ENCODE results near the gene ANGPTL8. TPM values are rescaled to one million over a fixed set of nuclear protein-coding genes. Genes with fewer than 3 reads are reported as not detected.
A peak's percentile ranks its signal among the peaks of the same experiment; 100 is the strongest.

The ANGPTL8 gene
- total RNA-seq, 1 donor from 2014 or later: 202 TPM

DNA sequence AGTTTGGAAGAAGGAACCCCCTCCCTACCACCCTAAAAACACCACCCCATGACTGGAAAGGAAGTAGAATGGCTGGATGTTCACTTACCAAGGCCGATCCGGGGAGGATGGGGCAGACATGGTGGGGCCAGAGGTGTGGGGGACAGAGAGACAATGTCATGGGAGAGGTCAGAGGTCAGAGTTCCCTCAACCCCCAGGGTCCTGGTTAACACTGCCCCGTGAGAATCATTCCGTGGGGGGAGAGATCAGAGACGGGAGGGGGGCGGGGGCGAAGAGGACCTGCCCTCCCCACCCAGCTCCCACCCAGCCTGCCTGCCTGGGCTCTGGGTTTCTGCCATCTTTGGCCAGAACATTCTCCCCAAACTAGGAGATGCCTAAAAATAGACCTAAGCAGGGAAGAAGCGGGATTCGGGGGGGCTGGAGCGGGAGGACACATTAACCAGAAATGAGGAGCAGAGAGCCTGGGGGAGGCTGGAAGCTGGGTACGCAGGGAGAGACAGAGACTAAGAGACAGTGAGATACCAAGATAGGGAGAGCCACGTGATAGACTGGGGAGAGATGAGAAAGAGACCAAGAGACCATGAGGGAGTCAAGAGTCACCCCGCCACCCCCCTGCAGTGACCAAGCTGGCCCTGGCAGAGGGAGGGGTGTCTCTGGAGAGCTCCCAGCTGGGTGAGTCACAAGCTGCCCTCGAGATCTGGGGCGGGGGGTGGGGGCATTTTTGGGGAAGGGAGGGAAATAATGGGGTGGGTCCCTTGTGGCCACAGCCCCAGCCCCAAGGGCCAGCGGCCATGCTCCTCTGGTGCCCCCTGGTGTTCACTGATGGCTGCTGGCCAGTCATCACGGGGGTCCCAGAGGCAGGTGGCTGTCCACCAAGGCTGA, 36.0 kb upstream of the ANGPTL8 start:
- DNase-seq (ENCODE audit: low spot score): no peak
- ATAC-seq: peak; percentile 56

DNA sequence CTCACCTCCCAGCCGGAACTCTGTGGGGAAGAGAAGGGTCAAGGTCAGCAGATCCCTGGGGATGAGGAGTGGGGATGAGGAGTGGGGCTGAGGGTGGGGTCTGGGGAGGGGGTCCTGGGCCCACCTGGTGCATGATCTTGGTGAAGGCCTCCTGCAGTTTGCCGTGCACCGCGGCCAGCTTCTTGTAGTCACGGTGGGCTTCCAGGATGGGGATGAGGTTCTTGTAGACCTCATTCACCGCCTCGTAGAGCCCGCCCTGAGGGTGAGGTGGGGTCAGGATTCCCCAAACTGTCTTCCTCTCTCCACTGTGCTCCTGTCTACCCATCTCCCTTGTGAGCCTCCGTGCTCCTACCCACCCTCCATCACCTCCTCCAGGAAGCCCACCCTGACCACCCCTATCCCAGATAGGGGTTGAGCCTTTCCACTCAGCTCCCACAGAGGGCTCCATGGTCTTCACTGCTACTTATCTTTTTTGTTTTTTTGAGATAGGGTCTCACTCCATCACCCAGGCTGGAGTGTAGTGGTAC, 35.3 kb upstream of the ANGPTL8 start:
- ATAC-seq: no peak

DNA sequence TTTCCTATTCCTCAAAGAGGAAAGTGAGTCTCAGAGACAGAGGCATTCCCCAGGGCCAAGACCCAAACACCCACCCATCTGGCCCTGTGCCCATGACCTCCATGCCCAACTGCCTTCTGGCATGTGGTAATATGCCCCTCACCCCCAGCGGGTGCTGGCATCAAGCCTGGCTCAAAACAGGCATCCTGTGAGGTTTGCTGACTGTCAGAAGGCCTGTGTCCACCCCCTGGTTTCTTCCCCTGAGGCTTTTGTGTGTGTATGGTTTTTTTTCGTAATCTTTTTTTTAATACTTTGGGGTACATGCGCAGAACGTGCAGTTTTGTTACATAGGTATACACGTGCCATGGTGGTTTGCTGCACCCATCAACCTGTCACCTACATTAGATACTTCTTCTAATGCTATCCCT, 34.5 kb upstream of the ANGPTL8 start:
- ATAC-seq (peak; percentile 29), DNase-seq (ENCODE audit: low spot score) (peak; percentile 73)

More for the DNA sequence above, 35.3 kb upstream of the ANGPTL8 start:
- no peak for DNase-seq (ENCODE audit: low spot score)

DNA sequence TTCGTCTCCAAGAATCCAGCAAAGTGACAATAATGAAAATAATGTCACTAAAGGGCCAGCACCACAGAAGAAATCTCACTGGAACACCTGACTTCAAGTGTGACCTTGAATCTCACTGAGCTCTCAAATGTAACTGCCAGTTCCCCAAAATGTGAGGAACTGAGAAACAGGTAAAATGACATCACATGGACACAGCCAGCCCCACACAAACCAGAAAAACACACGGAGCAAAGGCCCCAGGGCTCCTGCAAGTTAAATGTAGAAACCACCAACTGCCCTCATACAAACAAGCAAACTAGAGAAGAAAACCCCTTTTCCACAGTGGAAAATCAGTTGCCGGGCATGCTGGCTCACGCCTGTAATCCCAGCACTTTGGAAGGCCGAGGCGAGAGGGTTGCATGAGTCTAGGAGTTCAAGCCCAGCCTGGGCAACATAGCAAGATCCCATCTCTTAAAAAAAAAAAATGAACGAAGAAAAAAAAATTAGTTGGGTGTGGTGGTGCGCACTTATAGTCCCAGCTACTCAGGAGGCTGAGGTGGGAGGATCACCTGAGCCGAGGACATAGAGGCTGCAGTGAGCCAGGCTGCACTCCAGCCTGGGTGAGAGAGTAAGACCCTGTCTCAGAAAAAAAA, 33.4 kb upstream of the ANGPTL8 start:
- DNase-seq (ENCODE audit: low spot score) (no peak), ATAC-seq (no peak)

DNA sequence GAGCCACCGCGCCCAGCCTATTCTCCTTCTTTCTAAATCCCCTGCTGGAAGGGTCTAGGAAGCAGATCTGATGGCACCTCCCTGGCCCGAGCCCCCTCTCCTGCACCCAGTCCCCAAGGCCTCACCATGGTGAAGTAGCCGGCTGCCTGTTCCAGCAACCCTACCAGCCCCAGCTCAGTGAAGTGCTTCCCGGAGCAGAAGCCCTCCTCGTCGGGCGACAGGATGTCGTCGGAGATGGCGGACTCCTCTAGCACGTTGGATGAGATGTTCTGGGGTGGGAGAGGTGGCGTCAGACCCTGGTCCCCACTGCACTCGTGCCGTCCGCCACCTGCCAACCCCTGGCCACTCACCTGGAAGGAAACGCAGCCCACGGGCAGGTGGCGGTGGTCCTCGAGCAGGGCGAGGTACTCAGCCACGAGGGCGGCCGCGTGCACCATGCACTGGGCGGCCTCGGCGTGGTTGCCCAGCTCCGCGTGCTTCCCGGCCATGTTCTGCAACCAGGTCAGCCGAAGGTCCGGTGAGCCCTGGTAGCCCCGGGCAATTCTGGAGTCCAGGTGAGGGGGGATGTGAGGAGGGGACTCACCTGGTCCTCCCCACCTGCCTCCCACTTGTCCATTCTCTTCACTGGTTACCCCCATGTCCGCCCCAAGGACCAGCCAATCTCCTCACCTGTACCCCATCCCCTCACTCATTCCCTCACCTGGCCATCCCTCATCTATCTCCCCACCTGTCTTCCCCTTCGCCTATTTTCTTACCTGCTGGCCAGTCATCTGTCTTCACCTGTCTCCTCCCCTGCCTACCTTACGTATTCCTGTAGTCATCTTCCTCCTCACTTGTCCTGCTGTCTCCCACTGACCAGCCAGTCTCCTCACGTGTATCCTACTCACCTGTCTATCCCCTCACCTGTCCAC, 30.6 kb upstream of the ANGPTL8 start:
- ATAC-seq: no peak
- no peak for DNase-seq (ENCODE audit: low spot score)

DNA sequence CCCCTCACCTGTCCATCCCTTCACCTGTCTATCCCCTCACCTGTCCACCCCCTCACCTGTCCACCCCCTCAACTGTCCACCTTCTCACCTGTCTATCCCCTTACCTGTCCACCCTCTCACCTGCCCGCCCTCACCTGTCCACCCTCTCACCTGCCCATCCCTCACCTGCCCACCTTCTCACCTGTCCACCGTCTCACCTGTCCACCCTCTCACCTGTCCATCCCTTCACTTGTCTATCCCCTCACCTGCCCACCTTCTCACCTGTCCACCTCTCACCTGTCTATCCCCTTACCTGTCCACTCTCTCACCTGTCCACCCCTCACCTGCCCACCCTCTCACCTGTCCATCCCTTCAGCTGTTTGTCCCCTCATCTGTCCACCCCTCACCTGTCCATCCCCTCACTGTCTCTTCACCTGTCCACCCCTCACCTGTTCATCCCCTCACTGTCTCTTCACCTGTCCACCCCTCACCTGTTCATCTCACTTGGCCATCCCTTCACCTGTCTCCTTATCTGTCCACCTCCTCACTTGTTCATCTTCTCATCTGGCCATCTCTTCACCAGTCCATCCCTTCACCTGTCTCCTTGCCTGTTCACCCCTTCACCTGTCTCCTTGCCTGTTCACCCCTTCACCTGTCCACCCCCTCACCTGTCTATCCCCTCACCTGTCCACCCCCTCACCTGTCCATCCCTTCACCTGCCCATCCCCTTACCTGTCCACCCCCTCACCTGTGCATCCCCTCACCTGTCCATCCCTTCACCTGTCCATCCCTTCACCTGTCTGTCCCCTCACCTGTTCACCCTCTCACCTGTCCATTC, 29.4 kb upstream of the ANGPTL8 start:
- DNase-seq (ENCODE audit: low spot score) (no peak), ATAC-seq (no peak)

DNA sequence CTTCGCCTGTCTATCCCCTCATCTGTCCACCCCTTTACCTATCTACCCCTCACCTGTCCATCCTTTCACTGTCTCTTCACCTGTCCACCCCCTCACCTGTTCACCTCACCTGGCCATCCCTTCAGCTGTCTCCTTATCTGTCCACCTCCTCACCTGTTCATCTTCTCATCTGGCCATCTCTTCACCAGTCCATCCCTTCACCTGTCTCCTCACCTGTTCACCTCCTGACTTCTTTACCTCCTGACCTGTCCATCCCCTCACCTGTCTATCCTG, 28.8 kb upstream of the ANGPTL8 start:
- ATAC-seq: no peak
- DNase-seq (ENCODE audit: low spot score): no peak

DNA sequence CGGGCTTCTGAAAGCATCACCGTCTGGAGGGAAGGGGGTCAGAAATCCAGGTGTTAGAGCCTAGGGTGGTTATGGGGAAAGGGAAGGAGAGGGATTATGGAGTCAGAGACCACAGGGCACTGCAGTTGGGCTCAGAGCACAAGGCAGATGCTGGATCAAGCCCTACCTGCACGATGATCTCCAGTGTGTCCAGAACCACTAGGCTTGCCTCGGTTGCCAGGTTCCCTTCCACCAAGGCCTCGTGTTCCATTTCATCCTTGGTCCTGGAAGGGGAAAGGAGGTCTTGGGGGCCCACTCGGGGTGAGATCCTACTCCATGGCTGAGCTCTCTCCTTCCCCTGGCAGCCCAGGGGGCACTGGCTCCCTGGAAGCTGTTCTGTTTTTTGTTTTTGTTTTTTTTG, 25.0 kb upstream of the ANGPTL8 start:
- no peak for ATAC-seq
- no peak for DNase-seq (ENCODE audit: low spot score)

DNA sequence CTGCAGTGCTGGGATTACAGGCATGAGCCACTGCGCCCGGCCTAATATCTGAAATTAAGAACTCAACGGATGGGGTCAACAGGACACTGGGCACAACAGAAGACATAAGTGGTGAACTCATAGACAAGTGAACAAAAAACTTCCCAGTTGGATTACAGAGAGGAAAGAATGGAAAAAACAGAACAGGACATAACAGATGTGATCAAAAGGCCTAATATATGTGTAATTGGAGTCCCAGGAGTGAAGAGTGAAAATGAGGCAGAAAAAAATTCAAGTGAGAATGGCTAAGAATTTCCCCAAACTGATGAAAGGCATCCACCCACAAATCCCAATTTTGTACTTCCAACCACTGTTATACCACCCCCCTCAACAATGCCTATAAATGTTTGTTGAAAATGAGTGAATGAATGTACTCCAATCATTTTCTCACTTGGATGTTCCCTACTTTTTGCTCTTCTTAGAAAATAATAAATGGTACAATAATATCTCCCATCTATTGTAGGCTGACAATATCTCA, 18.3 kb upstream of the ANGPTL8 start:
- ATAC-seq (no peak), DNase-seq (ENCODE audit: low spot score) (no peak)

DNA sequence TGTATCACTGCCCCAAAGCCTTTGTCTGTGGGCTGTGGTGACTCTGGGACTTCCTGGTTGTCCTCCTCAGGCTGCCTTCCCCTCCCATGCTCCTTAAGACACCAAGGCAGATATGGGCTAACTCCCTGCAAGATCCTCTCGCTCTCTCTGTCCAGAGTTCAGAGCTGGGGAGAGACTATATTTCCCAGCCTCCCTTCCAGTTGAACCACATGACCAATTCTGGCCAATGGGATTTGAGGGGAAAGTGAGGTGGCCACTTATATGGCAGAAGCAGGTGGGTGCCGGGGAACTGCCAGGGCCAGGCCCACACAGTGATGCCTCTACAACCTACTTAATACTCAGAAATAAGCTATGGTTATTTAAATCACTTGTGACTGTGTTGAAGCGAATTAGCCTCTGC, 16.2 kb upstream of the ANGPTL8 start:
- ATAC-seq (no peak), DNase-seq (ENCODE audit: low spot score) (no peak)

DNA sequence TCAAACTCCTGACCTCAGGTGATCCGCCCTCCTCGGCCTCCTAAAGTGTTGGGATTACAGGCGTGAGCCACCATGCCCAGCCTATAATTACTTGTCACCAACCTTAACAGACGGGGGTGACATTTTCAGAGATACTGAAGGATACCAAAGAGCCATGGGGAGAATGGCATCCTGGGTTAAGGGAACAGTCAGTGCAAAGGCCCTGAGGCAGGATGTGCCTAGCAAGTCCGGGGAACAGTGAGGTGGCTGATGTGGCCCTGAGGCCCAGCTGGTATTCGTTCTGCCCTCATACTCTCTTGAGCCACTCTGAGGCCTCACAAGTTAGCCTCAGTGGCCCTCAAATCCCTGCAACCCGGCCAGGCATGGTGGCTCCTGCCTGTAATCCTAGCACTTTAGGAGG, 15.0 kb upstream of the ANGPTL8 start:
- ATAC-seq: no peak
- no peak for DNase-seq (ENCODE audit: low spot score)

DNA sequence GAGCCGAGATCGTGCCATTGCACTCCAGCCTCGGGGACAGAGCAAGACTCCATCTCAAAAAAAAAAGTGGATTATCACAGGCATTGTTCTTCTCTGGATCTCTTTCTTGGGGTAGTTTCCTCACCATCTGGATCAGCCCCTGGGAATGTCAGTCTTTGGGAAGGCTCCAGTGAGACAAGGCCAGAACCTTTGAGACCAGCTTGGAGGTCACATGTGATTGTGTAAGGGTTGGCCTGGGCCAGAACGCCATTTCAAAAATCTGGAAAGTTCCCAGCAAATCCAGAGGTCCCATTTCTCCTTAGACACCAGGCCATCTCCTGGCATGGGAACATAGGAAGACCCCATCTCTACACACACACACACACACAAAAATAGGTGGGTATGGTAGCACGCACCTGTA, 14.2 kb upstream of the ANGPTL8 start:
- ATAC-seq: peak; percentile 86
- DNase-seq (ENCODE audit: low spot score): peak; percentile 76

DNA sequence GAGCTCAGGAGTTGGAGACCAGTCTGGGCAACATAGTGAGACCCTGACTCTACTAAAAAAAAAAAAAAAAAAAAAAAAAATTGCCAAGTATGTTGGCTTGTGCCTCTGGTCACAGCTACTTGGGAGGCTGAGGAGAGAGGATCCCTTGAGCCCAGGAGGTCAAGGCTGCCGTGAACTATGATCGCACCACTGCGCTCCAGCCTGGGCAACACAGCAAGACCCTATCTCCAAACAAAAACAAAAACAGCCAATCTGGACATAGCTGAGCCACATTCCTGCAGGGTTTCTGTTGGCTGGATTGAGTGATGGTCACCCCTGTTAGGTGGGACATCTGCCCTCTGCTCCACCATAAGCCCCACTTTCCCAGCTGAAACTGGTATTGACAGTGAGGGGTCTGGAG, 13.6 kb upstream of the ANGPTL8 start:
- ATAC-seq: no peak

DNA sequence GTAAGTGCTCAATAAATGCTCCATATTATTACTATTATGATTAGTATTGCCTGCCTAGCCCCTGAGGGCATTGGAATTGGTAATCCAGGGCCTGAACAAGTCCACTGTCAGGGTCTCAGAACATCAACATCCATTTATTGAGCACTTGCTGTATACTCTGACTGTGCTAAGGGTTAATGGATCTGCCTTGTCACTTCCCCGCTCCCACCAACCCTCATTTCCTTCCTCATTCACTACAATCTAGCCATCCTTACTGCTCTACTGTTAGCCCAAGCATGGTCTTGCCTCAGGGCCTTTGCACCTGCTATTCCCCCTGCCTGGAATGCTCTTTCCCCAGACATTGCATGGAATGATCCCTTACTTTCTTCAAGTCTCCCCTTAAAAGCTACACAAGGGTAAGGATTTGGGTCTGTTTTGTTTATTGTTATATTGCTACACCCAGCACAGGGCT, 12.7 kb upstream of the ANGPTL8 start:
- no peak for DNase-seq (ENCODE audit: low spot score)
- no peak for ATAC-seq

More for the DNA sequence above, 13.6 kb upstream of the ANGPTL8 start:
- no peak for DNase-seq (ENCODE audit: low spot score)

DNA sequence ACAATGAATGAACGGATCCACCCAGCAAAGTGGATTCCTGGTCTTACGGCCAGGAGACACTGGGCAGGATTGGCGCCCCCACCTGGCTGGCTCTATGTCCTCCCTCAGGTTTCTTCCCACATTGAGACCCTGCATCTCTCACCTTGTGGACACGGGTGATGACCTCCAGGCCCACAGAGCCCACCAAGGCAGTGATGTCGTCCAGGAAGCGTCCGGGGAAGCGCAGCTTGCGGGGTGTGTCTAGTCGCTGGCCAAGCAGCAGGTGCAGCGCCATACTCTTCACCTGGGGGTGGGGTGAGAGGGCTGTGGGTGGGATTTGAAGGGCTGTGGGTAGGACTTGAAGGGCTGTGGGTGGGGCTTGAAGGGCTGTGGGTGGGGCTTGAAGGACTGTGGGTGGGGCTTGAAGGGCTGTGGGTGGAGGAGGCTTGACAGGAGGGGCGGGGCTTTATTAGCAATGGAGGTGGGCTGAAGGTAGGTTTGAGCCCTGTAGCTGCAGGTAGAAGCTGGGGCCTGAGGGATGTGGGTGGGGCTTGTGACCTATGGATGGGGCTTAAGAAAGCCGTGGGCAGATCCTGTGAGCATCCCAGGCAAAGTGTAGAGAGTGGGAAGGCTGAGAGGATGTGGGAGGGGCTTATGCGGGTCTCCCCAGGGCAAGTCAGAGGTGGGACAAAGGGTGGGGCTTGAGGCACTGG, 12.1 kb upstream of the ANGPTL8 start:
- DNase-seq (ENCODE audit: low spot score): no peak
- peak; percentile 36 for ATAC-seq

DNA sequence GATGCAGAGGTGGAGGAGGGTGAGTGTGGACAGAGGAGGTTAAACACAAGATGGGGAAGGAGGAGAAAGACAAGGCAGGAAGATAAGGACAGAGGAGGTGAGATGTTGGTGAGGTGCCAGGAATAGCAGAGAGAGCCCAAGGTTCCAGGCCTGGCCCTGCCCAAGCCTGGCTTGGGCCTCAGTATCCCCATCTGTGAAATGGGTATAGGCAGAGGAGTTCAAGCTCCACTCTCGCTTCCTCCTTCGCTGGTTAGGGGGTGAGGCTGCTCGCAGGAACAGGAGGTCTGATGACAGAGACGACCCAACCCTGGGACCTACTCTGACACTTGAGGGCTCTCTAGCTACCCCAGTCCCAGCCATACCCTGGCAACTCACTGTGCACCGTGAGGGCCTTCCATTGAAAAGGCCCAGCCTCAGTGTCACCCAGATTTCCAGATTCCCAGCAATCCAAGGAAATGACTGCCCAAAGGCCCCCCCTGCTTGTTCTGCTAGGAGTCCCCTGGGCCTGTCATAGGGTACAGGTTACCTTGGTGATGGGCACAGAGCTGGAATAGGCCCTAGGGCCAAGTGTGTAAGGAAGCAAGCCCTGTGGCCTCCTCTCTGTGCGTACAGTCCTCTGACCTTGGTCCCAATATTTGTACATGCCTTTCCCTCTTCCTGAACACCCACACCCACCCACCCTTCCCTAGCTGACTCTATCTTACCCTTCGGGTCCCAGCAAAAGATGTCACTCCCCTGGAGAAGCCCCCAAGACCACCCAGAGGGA, 8.6 kb upstream of the ANGPTL8 start:
- DNase-seq (ENCODE audit: low spot score) (no peak), ATAC-seq (no peak)

DNA sequence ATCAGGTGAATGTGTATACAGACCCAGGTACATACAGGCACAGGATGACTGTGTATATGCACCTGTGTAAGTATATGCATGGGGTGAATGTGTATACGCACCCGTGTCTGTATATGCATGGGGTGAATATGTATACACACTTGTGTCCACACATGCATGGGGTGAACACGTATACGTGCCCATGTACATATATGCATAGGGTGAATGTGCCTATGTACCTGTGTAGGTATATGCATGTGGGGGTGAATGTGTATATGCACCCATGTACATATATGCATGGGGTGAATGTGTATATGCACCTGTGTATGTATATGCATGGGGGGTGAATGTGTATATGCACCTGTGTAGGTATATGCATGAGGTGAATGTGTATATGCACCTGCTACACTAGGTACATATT, 6.9 kb upstream of the ANGPTL8 start:
- DNase-seq (ENCODE audit: low spot score): no peak
- ATAC-seq: no peak

DNA sequence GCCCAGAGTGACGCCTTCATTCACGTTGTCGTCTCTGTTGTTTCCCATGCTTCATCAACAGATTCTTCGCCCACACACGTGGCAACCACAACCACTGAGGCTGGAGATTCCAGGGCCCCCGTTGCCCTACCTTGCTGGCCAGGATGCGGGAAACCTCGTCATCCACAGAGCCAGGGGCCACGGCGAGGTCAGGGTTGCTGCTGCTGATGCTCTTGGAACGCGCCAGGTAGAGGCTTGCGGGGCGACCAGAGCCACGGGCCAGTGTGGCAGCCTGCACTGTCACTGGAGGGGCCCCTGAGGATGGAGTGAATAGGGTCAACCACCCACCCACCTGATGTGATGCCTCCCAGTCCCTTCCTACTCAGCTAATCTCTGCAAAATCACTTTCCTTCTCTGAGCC, 6.3 kb upstream of the ANGPTL8 start:
- ATAC-seq (no peak), DNase-seq (ENCODE audit: low spot score) (no peak)

All from left lobe of liver (tissue), 2 donors.